Measurements from ENCODE around the gene GAS2L3.

DNA sequence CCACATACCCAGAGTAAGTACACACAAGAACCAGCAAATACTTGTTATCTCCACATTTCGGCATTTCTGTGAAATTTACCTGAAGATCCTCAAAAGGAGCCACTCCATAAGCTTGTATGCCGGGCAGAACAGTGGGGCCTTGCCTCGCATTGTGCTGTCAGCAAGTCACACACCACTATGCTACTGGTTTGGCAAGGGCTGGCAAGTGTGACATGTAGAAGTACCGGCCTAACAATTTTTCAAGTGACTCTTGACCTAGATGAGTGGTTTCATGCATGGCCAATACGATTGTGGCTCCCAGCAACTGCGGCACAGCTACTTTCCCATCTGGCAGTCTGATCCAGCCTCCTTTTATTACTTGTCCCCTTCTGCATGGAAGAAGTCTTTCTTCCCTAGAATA is 69.8 kb downstream of the GAS2L3 start:
- TF ChIP-seq TAF1 (CRISPR knock-in tag; IDR thresholded peaks at IDR 0.05) (no peak), MXD4 (CRISPR knock-in tag; IDR thresholded peaks at IDR 0.05) (no peak), EP300 (IDR thresholded peaks at IDR 0.05; ENCODE audit: low read depth in 2 of 2, low read length in 2 of 2) (no peak), EP300 (CRISPR knock-in tag; IDR thresholded peaks at IDR 0.05; ENCODE audit: borderline replicate concordance) (no peak), ZNF644 (CRISPR knock-in tag; IDR thresholded peaks at IDR 0.05; ENCODE audit: low read depth) (no peak), MEF2D (CRISPR knock-in tag; IDR thresholded peaks at IDR 0.05) (no peak), RAD21 (CRISPR knock-in tag; IDR thresholded peaks at IDR 0.05) (no peak)
- TF ChIP-seq, protein P1, sequence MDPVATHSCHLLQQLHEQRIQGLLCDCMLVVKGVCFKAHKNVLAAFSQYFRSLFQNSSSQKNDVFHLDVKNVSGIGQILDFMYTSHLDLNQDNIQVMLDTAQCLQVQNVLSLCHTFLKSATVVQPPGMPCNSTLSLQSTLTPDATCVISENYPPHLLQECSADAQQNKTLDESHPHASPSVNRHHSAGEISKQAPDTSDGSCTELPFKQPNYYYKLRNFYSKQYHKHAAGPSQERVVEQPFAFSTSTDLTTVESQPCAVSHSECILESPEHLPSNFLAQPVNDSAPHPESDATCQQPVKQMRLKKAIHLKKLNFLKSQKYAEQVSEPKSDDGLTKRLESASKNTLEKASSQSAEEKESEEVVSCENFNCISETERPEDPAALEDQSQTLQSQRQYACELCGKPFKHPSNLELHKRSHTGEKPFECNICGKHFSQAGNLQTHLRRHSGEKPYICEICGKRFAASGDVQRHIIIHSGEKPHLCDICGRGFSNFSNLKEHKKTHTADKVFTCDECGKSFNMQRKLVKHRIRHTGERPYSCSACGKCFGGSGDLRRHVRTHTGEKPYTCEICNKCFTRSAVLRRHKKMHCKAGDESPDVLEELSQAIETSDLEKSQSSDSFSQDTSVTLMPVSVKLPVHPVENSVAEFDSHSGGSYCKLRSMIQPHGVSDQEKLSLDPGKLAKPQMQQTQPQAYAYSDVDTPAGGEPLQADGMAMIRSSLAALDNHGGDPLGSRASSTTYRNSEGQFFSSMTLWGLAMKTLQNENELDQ (CRISPR knock-in tag; IDR thresholded peaks at IDR 0.05; ENCODE audit: borderline replicate concordance), result no peak
- TF ChIP-seq, protein P2, sequence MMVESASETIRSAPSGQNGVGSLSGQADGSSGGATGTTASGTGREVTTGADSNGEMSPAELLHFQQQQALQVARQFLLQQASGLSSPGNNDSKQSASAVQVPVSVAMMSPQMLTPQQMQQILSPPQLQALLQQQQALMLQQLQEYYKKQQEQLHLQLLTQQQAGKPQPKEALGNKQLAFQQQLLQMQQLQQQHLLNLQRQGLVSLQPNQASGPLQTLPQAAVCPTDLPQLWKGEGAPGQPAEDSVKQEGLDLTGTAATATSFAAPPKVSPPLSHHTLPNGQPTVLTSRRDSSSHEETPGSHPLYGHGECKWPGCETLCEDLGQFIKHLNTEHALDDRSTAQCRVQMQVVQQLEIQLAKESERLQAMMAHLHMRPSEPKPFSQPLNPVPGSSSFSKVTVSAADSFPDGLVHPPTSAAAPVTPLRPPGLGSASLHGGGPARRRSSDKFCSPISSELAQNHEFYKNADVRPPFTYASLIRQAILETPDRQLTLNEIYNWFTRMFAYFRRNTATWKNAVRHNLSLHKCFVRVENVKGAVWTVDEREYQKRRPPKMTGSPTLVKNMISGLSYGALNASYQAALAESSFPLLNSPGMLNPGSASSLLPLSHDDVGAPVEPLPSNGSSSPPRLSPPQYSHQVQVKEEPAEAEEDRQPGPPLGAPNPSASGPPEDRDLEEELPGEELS (CRISPR knock-in tag; IDR thresholded peaks at IDR 0.05), result no peak
- TF ChIP-seq, protein P3, sequence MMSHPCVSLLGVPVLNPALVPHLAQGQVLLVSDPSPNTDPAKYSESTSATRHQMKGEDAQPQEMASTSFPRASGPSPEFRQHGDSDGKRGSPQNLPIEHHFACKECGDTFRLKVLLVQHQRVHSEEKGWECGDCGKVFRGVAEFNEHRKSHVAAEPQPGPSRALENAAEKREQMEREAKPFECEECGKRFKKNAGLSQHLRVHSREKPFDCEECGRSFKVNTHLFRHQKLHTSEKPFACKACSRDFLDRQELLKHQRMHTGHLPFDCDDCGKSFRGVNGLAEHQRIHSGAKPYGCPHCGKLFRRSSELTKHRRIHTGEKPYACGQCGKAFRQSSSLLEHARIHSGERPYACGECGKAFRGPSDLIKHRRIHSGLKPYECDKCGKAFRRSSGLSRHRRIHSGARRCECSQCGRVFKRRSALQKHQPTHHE (CRISPR knock-in tag; IDR thresholded peaks at IDR 0.05; ENCODE audit: borderline replicate concordance), result no peak
- TF ChIP-seq, protein P4, sequence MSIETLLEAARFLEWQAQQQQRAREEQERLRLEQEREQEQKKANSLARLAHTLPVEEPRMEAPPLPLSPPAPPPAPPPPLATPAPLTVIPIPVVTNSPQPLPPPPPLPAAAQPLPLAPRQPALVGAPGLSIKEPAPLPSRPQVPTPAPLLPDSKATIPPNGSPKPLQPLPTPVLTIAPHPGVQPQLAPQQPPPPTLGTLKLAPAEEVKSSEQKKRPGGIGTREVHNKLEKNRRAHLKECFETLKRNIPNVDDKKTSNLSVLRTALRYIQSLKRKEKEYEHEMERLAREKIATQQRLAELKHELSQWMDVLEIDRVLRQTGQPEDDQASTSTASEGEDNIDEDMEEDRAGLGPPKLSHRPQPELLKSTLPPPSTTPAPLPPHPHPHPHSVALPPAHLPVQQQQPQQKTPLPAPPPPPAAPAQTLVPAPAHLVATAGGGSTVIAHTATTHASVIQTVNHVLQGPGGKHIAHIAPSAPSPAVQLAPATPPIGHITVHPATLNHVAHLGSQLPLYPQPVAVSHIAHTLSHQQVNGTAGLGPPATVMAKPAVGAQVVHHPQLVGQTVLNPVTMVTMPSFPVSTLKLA (IDR thresholded peaks at IDR 0.05), result no peak
- TF ChIP-seq, protein P5, sequence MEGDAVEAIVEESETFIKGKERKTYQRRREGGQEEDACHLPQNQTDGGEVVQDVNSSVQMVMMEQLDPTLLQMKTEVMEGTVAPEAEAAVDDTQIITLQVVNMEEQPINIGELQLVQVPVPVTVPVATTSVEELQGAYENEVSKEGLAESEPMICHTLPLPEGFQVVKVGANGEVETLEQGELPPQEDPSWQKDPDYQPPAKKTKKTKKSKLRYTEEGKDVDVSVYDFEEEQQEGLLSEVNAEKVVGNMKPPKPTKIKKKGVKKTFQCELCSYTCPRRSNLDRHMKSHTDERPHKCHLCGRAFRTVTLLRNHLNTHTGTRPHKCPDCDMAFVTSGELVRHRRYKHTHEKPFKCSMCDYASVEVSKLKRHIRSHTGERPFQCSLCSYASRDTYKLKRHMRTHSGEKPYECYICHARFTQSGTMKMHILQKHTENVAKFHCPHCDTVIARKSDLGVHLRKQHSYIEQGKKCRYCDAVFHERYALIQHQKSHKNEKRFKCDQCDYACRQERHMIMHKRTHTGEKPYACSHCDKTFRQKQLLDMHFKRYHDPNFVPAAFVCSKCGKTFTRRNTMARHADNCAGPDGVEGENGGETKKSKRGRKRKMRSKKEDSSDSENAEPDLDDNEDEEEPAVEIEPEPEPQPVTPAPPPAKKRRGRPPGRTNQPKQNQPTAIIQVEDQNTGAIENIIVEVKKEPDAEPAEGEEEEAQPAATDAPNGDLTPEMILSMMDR (CRISPR knock-in tag; IDR thresholded peaks at IDR 0.05), result no peak
